Right lobe of liver (tissue), 6 donors: Measurements from ENCODE around the gene YWHAG. TPM values are rescaled to one million over a fixed set of nuclear protein-coding genes. Genes with fewer than 3 reads are reported as not detected.

ENCODE experiments used
- ATAC-seq, 4 donors: fragments of 200-7000 bp; cut with Tn5 transposase; one replicate each; pipeline ENCODE4 v1.9.1; 2020; ENCODE audit warnings: mild to moderate bottlenecking in 4 of 4, moderate library complexity in 4 of 4
- DNase-seq, 3 donors: peaks; one replicate each; pipeline ENCODE4 v3.0.0-alpha.2; 2020
- H3K27ac ChIP-seq, 3 donors: fragments of 200-600 bp; one replicate each; pipeline ENCODE4 v1.8.0; 2022
- H3K27me3 ChIP-seq, 2 donors: fragments of 200-600 bp; one replicate each; pipeline ENCODE4 v1.8.0; 2022
- H3K36me3 ChIP-seq, 4 donors: fragments of 200-600 bp; sonication (generic) in 1 of 4; one replicate each; pipeline versions ENCODE4 v1.5.1 to v1.8.0; 2017 to 2022; ENCODE audit warnings: control low read depth in 1 of 4
- H3K4me1 ChIP-seq, 4 donors: fragments of 200-600 bp; sonication (generic) in 1 of 4; one replicate each; pipeline versions ENCODE4 v1.5.1 to v1.8.0; 2017 to 2022; ENCODE audit warnings: control low read depth in 1 of 4
- H3K4me3 ChIP-seq, 3 donors: fragments of 200-600 bp; one replicate each; pipeline ENCODE4 v1.8.0; 2022
- H3K9me3 ChIP-seq, 4 donors: fragments of 200-600 bp; sonication (generic) in 1 of 4; one replicate each; pipeline versions ENCODE4 v1.5.1 to v1.8.0; 2017 to 2022; ENCODE audit warnings: control low read depth in 1 of 4
- CTCF ChIP-seq, 4 donors: fragments of 200-600 bp in 3 of 4; fragments of 450-650 bp in 1 of 4; IDR thresholded peaks; one replicate each; pipeline versions ENCODE4 v1.5.1 to v1.8.0; 2016 to 2022; ENCODE audit warnings: antibody characterized with exemption in 4 of 4, mild to moderate bottlenecking in 2 of 4
- POLR2A ChIP-seq: fragments of 450-650 bp; IDR thresholded peaks from one replicate; pipeline ENCODE4 v1.6.1; 2017; ENCODE audit warnings: antibody characterized with exemption, mild to moderate bottlenecking
- WGBS: methylation state at CpG from one replicate; pipeline ENCODE4 v1.1.6; 2018; ENCODE audit warnings: low coverage, low lambda C conversion rate; ENCODE audit not compliant: insufficient coverage; ENCODE audit errors: missing lambda C conversion rate; 5-methylcytosine and 5-hydroxymethylcytosine counted together
- intact Hi-C, 2 donors: fragments of 100-400 bp; cut with DNase I; formaldehyde crosslinking; loops; one replicate each; pipeline versions ENCODE4 v1.11.2 to v1.14.1; 2022
- total RNA-seq, 6 experiments: library from RNA; depleted of rRNA in 2 of 6; stranded (reverse); fragments of >200 nt in 2 of 6; fragmentation: NEBNext Ultra II Directional in 3 of 6; extraction: Animal tissue kit (Norgen Biotek cat#: 25700) in 3 of 6; gene quantifications; one replicate each; pipeline versions ENCODE4 v1.1.0 to v1.2.4, GENCODE V29; 2016 to 2023
- donor health status: DM: no; HTN: yes; CAD: no.
- donor health status: DM: no; HTN: no; CAD: no.
- donor health status: DM: no; HTN: no; CAD: no.
- donor health status: DM: no; HTN: yes; CAD: no.
- donor health status: DM: no; HTN: yes; CAD: no.

Gene YWHAG
- total RNA-seq, 6 experiments from 2014 or later = 43.5 to 69.1 (median 58.4) TPM

GRCh38 chr7:76285604-76286374 is 73.0 kb downstream of the YWHAG start:
- Histone ChIP-seq H3K4me1 (no peaks in the 10 kb centered on the region), H3K27ac (no peak overlapping the region), H3K4me3 (no peak overlapping the region), H3K9me3 (no peaks in the 10 kb centered on the region), H3K27me3 (no peaks in the 10 kb centered on the region), H3K36me3 (no peaks in the 10 kb centered on the region)
- intact Hi-C loops = no loop called here
- ATAC-seq = peak; percentile 9 to 60 (median 26)
- TF ChIP-seq POLR2A = no peak
- TF ChIP-seq CTCF (IDR thresholded peaks at IDR 0.05) = no peak
- WGBS = 65% methylated on average over 10 of the region's 29 CpGs
- no peak for DNase-seq

GRCh38 chr7:76283254-76284159 is 75.3 kb downstream of the YWHAG start:
- H3K9me3 ChIP-seq = no peaks in the 10 kb centered on the region
- intact Hi-C loops = no loop called here
- no peak overlapping the region for H3K4me3 ChIP-seq
- 100% methylated on average over 2 of the region's 17 CpGs for WGBS
- H3K27ac ChIP-seq = no peak overlapping the region
- no peaks in the 10 kb centered on the region for H3K27me3 ChIP-seq
- H3K36me3 ChIP-seq = no peaks in the 10 kb centered on the region
- H3K4me1 ChIP-seq = no peaks in the 10 kb centered on the region
- TF ChIP-seq POLR2A (no peak), CTCF (IDR thresholded peaks at IDR 0.05) (no peak)
- DNase-seq (no peak), ATAC-seq (peak in 1 of 4 donors; percentile 4)

GRCh38 chr7:76282344-76283253 is 76.2 kb downstream of the YWHAG start:
- Histone ChIP-seq H3K27me3 (no peaks in the 10 kb centered on the region), H3K9me3 (no peaks in the 10 kb centered on the region), H3K4me3 (peak overlapping the region in 2 of 3 donors; percentile 23 to 26), H3K36me3 (no peaks in the 10 kb centered on the region), H3K4me1 (no peaks in the 10 kb centered on the region), H3K27ac (no peak overlapping the region)
- intact Hi-C loops = no loop called here
- DNase-seq (no peak), ATAC-seq (peak; percentile 27 to 55 (median 40))
- no peak for TF ChIP-seq POLR2A
- TF ChIP-seq CTCF (IDR thresholded peaks at IDR 0.05) = no peak
- 3% methylated on average over 19 of the region's 98 CpGs for WGBS

GRCh38 chr7:76281706-76282343 is 77.0 kb downstream of the YWHAG start:
- WGBS = 5% methylated on average over 16 of the region's 36 CpGs
- no peak overlapping the region for H3K27ac ChIP-seq
- no peak overlapping the region for H3K4me3 ChIP-seq
- DNase-seq = no peak
- ATAC-seq = no peak
- H3K27me3 ChIP-seq = no peaks in the 10 kb centered on the region
- H3K9me3 ChIP-seq = no peaks in the 10 kb centered on the region
- H3K4me1 ChIP-seq = no peaks in the 10 kb centered on the region
- H3K36me3 ChIP-seq = no peaks in the 10 kb centered on the region
- intact Hi-C loops = no loop called here
- no peak for TF ChIP-seq POLR2A
- TF ChIP-seq CTCF (IDR thresholded peaks at IDR 0.05) = no peak
